ENCODE measurements around the gene TMSB10. TPM values are rescaled to one million over a fixed set of nuclear protein-coding genes. Genes with fewer than 3 reads are reported as not detected.
"Not testable (repeated sequence)": the region's sequence is repeated elsewhere in the genome, so short reads cannot be mapped to it uniquely, and the experiment has no call there.

Gene TMSB10
- total RNA-seq, 4 donors from 2014 or later: 2,816 to 4,346 (median 4,048) TPM

DNA sequence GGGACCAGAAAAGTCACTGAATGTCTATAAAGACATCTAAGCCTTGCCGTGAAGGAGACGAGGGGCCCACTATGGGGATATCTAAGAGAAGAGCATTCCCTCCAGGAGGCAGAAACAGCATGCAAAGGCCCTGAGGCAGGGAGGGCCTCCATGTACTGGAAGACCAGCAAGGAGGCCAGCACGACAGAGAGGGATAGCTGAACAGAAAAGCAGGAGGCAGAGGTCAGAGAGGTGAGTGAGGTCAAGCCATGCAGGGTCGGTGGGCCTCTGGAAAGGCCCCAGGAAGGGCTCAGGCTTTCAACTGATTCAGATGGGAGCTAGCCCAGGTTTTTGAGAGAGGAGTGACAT, 30.3 kb upstream of the TMSB10 start:
- DNase-seq (ENCODE audit: low spot score) (no peak), ATAC-seq (ENCODE audit: low FRiP score) (no peak)
- TF ChIP-seq, protein P1, sequence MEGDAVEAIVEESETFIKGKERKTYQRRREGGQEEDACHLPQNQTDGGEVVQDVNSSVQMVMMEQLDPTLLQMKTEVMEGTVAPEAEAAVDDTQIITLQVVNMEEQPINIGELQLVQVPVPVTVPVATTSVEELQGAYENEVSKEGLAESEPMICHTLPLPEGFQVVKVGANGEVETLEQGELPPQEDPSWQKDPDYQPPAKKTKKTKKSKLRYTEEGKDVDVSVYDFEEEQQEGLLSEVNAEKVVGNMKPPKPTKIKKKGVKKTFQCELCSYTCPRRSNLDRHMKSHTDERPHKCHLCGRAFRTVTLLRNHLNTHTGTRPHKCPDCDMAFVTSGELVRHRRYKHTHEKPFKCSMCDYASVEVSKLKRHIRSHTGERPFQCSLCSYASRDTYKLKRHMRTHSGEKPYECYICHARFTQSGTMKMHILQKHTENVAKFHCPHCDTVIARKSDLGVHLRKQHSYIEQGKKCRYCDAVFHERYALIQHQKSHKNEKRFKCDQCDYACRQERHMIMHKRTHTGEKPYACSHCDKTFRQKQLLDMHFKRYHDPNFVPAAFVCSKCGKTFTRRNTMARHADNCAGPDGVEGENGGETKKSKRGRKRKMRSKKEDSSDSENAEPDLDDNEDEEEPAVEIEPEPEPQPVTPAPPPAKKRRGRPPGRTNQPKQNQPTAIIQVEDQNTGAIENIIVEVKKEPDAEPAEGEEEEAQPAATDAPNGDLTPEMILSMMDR (IDR thresholded peaks at IDR 0.05): no peak

DNA sequence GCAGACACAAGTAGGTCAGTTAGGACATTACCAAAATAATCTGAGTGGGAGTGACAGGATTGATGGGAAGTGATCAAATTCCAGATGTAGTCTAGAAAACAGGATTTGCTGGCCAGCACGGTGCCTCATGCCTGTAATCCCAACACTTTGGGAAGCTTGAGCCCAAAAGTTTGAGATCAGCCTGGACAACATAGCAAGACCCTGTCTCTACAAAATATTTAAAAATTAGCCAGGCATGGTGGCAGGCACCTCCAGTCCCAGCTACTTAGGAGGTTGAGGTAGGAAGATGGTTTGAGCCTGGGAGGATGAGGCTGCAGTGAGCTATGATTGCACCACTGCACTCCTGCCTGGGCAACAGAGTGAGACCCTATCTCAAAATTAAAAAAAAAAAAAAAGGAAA, 29.8 kb upstream of the TMSB10 start:
- not testable (repeated sequence) for ATAC-seq (ENCODE audit: low FRiP score); DNase-seq (ENCODE audit: low spot score)

DNA sequence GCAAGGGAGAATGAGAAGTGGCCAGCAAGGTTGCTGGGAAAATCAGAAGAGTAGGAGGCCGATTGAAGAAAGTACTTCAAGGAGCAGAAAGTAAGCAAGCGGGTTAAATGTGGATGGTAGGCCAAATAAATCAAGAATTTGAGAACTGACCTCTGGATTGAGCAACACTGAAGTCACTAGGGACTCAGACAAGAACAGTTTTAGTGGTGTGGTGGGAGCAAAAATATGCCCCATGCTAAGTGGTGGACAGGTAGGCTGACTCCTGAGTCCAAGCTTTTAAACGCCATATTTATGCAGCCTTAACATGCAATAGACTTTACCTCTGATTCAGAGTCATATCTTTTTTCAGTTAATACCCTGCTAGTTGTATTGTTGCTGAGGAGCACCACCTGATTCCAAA, 29.1 kb upstream of the TMSB10 start:
- TF ChIP-seq, protein P1 (IDR thresholded peaks at IDR 0.05): no peak
- no peak for DNase-seq (ENCODE audit: low spot score)
- no peak for ATAC-seq (ENCODE audit: low FRiP score)

DNA sequence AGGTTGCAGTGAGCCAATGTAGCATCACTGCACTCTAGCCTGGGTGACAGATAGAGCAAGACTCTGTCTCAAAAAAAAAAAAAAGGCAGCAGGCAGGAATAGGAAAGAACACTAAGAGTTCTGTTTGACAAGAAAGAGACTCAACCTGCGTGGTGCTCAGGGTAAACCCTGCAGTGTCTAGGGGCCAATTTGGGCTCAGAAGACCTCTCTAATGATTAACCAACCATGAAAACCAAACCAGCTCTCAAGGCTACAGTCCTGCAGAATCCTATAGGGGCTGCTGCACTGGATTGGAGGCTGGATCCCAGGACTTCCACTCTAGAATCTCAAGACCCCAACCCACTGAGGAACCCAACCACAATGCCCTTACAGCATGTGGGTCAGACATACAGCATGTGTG, 27.0 kb upstream of the TMSB10 start:
- TF ChIP-seq, protein P1 (IDR thresholded peaks at IDR 0.05): no peak
- no peak for DNase-seq (ENCODE audit: low spot score)
- ATAC-seq (ENCODE audit: low FRiP score): no peak

DNA sequence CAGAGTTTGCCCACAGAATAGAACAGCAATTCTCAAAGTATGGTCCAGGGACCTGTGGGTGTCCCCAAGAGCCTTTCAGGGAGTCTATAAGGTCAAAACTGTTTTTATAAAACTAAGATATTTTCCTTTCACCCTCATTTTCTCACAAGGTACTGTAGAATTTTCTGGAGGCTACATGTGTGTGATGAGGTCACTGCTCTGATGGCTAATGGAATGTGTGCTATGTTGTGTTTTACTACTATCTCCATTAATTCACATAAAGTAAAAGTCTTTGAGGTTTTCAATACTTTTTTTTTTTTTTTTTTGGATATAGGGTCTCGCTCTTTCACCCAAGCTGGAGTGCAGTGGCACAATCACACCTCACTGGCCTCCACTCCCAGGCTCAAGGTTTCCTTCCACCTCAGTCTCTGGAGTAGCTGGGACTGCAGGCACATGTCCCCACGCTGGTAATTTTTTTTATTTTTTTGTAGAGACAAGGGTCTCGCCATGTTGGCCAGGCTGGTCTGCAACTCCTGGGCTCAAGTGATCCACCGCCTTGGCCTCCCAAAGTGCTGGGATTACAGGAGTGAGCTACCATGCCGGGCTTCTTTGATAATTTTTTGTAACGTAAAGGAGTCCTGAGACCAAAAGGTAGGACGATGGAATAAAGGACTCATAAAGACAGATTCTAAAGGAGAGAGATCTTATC, 26.4 kb upstream of the TMSB10 start:
- TF ChIP-seq, protein P1 (IDR thresholded peaks at IDR 0.05): no peak
- DNase-seq (ENCODE audit: low spot score) (no peak), ATAC-seq (ENCODE audit: low FRiP score) (no peak)

- DNase-seq (ENCODE audit: low spot score): no peak
- TF ChIP-seq, protein P1 (IDR thresholded peaks at IDR 0.05): no peak
- no peak for ATAC-seq (ENCODE audit: low FRiP score)
Measured at GRCh38 chr2:84879584-84880394, 25.7 kb upstream of the TMSB10 start.

DNA sequence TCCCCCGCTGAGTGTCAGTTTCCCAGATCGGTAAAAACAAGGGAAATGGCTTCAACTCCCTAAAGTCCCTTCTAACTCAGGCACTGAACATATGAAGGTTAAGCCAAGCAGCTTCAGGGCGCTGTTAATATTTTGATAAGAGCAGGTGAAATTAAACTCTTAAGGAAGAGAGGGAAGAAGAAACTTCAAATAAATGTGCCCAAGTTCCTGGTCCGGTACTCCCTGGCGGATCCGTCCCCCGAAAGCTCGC, 25.1 kb upstream of the TMSB10 start:
- DNase-seq (ENCODE audit: low spot score): no peak
- TF ChIP-seq, protein P1 (IDR thresholded peaks at IDR 0.05): no peak
- ATAC-seq (ENCODE audit: low FRiP score): no peak

Measured in omental fat pad (tissue), 4 donors.